ENCODE results near the gene KIAA1755. TPM values are rescaled to one million over a fixed set of nuclear protein-coding genes. Genes with fewer than 3 reads are reported as not detected.

KIAA1755 gene
- polyA plus RNA-seq, 1 of the 3 experiments (the other 2 are of a cell fraction): 0.54 TPM

DNA sequence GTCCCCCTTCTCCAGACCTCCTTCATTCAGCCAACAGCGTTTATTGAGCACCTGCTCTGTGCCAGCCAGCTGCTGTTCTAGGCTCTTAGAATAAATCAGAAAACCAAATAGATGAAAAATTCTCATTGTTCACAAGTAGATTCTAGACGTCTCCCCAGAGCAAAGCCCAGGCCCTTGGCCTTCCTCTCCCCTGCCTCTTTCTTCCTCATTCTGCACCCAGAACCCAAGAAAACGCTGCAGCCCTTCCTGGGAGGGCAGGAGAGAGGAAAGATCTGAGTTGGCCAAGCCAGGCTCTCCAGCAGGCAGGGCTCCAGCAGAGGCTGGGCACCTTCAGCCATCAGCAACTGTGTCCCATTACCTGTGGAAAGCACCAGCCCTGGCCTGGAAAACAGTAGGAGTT, 31.4 kb upstream of the KIAA1755 start:
- ChIA-PET POLR2A (no interaction called here), CTCF (interaction anchor here (0.6 to 1.0 kb wide), 2 partner anchors 8 to 30 kb away, joined by 3 read pairs; no protein-coding TSS in a partner anchor)
- TF ChIP-seq TEAD4 (IDR thresholded peaks at IDR 0.05; ENCODE audit: borderline replicate concordance, insufficient read depth): no peak
- TF ChIP-seq NRF1 (IDR thresholded peaks at IDR 0.05; ENCODE audit: low read depth, low read length): no peak
- TF ChIP-seq, protein P1, sequence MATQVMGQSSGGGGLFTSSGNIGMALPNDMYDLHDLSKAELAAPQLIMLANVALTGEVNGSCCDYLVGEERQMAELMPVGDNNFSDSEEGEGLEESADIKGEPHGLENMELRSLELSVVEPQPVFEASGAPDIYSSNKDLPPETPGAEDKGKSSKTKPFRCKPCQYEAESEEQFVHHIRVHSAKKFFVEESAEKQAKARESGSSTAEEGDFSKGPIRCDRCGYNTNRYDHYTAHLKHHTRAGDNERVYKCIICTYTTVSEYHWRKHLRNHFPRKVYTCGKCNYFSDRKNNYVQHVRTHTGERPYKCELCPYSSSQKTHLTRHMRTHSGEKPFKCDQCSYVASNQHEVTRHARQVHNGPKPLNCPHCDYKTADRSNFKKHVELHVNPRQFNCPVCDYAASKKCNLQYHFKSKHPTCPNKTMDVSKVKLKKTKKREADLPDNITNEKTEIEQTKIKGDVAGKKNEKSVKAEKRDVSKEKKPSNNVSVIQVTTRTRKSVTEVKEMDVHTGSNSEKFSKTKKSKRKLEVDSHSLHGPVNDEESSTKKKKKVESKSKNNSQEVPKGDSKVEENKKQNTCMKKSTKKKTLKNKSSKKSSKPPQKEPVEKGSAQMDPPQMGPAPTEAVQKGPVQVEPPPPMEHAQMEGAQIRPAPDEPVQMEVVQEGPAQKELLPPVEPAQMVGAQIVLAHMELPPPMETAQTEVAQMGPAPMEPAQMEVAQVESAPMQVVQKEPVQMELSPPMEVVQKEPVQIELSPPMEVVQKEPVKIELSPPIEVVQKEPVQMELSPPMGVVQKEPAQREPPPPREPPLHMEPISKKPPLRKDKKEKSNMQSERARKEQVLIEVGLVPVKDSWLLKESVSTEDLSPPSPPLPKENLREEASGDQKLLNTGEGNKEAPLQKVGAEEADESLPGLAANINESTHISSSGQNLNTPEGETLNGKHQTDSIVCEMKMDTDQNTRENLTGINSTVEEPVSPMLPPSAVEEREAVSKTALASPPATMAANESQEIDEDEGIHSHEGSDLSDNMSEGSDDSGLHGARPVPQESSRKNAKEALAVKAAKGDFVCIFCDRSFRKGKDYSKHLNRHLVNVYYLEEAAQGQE (IDR thresholded peaks at IDR 0.05; ENCODE audit: low read depth, low read length): no peak
- no peak for TF ChIP-seq JUND (IDR thresholded peaks at IDR 0.05)
- TF ChIP-seq, protein P2, sequence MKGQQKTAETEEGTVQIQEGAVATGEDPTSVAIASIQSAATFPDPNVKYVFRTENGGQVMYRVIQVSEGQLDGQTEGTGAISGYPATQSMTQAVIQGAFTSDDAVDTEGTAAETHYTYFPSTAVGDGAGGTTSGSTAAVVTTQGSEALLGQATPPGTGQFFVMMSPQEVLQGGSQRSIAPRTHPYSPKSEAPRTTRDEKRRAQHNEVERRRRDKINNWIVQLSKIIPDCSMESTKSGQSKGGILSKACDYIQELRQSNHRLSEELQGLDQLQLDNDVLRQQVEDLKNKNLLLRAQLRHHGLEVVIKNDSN (IDR thresholded peaks at IDR 0.05; ENCODE audit: borderline replicate concordance, low read depth): no peak
- TF ChIP-seq RCOR1 (IDR thresholded peaks at IDR 0.05; ENCODE audit: low read length): no peak
- TF ChIP-seq RAD21 (IDR thresholded peaks at IDR 0.05; ENCODE audit: low read length): no peak
- no peak for TF ChIP-seq EZH2phosphoT487 (IDR thresholded peaks at IDR 0.05; ENCODE audit: borderline replicate concordance, low read depth)
- TF ChIP-seq MXI1 (IDR thresholded peaks at IDR 0.05; ENCODE audit: low read depth, low read length): no peak
- no peak for TF ChIP-seq RXRA (IDR thresholded peaks at IDR 0.05; ENCODE audit: borderline replicate concordance, low read depth)
- TF ChIP-seq, protein P3, sequence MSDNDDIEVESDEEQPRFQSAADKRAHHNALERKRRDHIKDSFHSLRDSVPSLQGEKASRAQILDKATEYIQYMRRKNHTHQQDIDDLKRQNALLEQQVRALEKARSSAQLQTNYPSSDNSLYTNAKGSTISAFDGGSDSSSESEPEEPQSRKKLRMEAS (IDR thresholded peaks at IDR 0.05; ENCODE audit: low read depth): no peak
- TF ChIP-seq, protein P4, sequence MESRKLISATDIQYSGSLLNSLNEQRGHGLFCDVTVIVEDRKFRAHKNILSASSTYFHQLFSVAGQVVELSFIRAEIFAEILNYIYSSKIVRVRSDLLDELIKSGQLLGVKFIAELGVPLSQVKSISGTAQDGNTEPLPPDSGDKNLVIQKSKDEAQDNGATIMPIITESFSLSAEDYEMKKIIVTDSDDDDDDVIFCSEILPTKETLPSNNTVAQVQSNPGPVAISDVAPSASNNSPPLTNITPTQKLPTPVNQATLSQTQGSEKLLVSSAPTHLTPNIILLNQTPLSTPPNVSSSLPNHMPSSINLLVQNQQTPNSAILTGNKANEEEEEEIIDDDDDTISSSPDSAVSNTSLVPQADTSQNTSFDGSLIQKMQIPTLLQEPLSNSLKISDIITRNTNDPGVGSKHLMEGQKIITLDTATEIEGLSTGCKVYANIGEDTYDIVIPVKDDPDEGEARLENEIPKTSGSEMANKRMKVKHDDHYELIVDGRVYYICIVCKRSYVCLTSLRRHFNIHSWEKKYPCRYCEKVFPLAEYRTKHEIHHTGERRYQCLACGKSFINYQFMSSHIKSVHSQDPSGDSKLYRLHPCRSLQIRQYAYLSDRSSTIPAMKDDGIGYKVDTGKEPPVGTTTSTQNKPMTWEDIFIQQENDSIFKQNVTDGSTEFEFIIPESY (IDR thresholded peaks at IDR 0.05; ENCODE audit: borderline replicate concordance, low read depth): no peak
- no peak for TF ChIP-seq FOSL2 (IDR thresholded peaks at IDR 0.05; ENCODE audit: borderline replicate concordance, low read depth)
- Histone ChIP-seq H3F3A (replicated peaks; ENCODE audit: insufficient read depth) (no peaks in the 10 kb centered on the region), H2AFZ (ENCODE audit: low read depth) (no peak overlapping the region), H3K79me2 (ENCODE audit: insufficient read depth) (no peaks in the 10 kb centered on the region), H3K9me3 (no peaks in the 10 kb centered on the region), H3K36me3 (replicated peaks in 1 of 2; ENCODE audit: control insufficient read depth in 1 of 2, insufficient read depth in 2 of 2, low read length in 1 of 2) (no peaks in the 10 kb centered on the region), H3K27me3 (ENCODE audit: insufficient read depth) (no peaks in the 10 kb centered on the region), H3K4me3 (ENCODE audit: low read depth in 2 of 2, low read length in 1 of 2) (no peak overlapping the region), H4K20me1 (ENCODE audit: insufficient read depth) (no peaks in the 10 kb centered on the region), H3K9me2 (no peaks in the 10 kb centered on the region), H3K4me1 (ENCODE audit: control insufficient read depth in 1 of 2, insufficient read depth in 2 of 2, low read depth in 1 of 2, low read length in 1 of 2) (no peaks in the 10 kb centered on the region), H3K9ac (no peak overlapping the region), H3K27ac (ENCODE audit: low read depth in 2 of 2, low read length in 1 of 2) (no peak overlapping the region), H3K4me2 (no peak overlapping the region)
- 28% methylated on average over 3 of the region's 3 CpGs for WGBS (ENCODE audit: low lambda C conversion rate)
- DNase-seq: no peak

Measured in SK-N-SH (cell line).